Activated naive CD4-positive, alpha-beta T cell treated with Interleukin-2 at 50 U/mL for 16 hours (primary cell): ENCODE results near the gene SUCLG2.

Experiments
- DNase-seq: peaks from one replicate; pipeline ENCODE4 v3.0.0-alpha.2; 2020

The SUCLG2 gene

GRCh38 chr3:67497746-67498145 is 156.7 kb downstream of the SUCLG2 start:
- no peak for DNase-seq

- DNase-seq = no peak
Observed at GRCh38 chr3:67495751-67496150, 158.7 kb downstream of the SUCLG2 start.

- DNase-seq = no peak
Observed at GRCh38 chr3:67493808-67494207, 160.6 kb downstream of the SUCLG2 start.

- DNase-seq = no peak
Observed at GRCh38 chr3:67490658-67491057, 163.8 kb downstream of the SUCLG2 start.

- DNase-seq = no peak
Observed at GRCh38 chr3:67489816-67490215, 164.6 kb downstream of the SUCLG2 start.

GRCh38 chr3:67487564-67488114 is 166.8 kb downstream of the SUCLG2 start:
- no peak for DNase-seq

- DNase-seq = no peak
Observed at GRCh38 chr3:67486883-67487282, 167.5 kb downstream of the SUCLG2 start.

GRCh38 chr3:67484085-67484484 is 170.3 kb downstream of the SUCLG2 start:
- DNase-seq = no peak

- DNase-seq = no peak
Observed at GRCh38 chr3:67481126-67481525, 173.3 kb downstream of the SUCLG2 start.

GRCh38 chr3:67478423-67478822 is 176.0 kb downstream of the SUCLG2 start:
- DNase-seq = no peak

- no peak for DNase-seq
Observed at GRCh38 chr3:67474311-67474710, 180.1 kb downstream of the SUCLG2 start.

GRCh38 chr3:67472674-67473201 is 181.7 kb downstream of the SUCLG2 start:
- no peak for DNase-seq

- DNase-seq = no peak
Observed at GRCh38 chr3:67470207-67470606, 184.2 kb downstream of the SUCLG2 start.

GRCh38 chr3:67468511-67468910 is 185.9 kb downstream of the SUCLG2 start:
- DNase-seq = no peak

GRCh38 chr3:67463656-67464055 is 190.8 kb downstream of the SUCLG2 start:
- DNase-seq = no peak

GRCh38 chr3:67462187-67462586 is 192.2 kb downstream of the SUCLG2 start:
- DNase-seq = no peak

- no peak for DNase-seq
Observed at GRCh38 chr3:67461667-67462142, 192.7 kb downstream of the SUCLG2 start.

GRCh38 chr3:67460841-67461510 is 193.4 kb downstream of the SUCLG2 start:
- DNase-seq = no peak

- DNase-seq = no peak
Observed at GRCh38 chr3:67459796-67460195, 194.6 kb downstream of the SUCLG2 start.

- DNase-seq = no peak
Observed at GRCh38 chr3:67458896-67459530, 195.4 kb downstream of the SUCLG2 start.

- DNase-seq = no peak
Observed at GRCh38 chr3:67458408-67458807, 196.0 kb downstream of the SUCLG2 start.

- DNase-seq = no peak
Observed at GRCh38 chr3:67453628-67454027, 200.8 kb downstream of the SUCLG2 start.

GRCh38 chr3:67450153-67450552 is 204.3 kb downstream of the SUCLG2 start:
- DNase-seq = no peak

GRCh38 chr3:67447393-67447792 is 207.0 kb downstream of the SUCLG2 start:
- no peak for DNase-seq
